A549 treated with CORT108297 at 1 μM for 4 hours (cell line): ENCODE results near the gene CCDC28A. TPM values are rescaled to one million over a fixed set of nuclear protein-coding genes. Genes with fewer than 3 reads are reported as not detected.

Experiments
- total RNA-seq: library from RNA; stranded (reverse); fragments of 200-300 nt; extraction: Qiagen RNA extraction; gene quantifications from 5 replicates; pipeline ENCODE4 v1.2.3, GENCODE V29; 2022

CCDC28A gene
- 12.2 to 13.5 TPM (median 12.9 TPM) in 5 replicates for total RNA-seq

DNA sequence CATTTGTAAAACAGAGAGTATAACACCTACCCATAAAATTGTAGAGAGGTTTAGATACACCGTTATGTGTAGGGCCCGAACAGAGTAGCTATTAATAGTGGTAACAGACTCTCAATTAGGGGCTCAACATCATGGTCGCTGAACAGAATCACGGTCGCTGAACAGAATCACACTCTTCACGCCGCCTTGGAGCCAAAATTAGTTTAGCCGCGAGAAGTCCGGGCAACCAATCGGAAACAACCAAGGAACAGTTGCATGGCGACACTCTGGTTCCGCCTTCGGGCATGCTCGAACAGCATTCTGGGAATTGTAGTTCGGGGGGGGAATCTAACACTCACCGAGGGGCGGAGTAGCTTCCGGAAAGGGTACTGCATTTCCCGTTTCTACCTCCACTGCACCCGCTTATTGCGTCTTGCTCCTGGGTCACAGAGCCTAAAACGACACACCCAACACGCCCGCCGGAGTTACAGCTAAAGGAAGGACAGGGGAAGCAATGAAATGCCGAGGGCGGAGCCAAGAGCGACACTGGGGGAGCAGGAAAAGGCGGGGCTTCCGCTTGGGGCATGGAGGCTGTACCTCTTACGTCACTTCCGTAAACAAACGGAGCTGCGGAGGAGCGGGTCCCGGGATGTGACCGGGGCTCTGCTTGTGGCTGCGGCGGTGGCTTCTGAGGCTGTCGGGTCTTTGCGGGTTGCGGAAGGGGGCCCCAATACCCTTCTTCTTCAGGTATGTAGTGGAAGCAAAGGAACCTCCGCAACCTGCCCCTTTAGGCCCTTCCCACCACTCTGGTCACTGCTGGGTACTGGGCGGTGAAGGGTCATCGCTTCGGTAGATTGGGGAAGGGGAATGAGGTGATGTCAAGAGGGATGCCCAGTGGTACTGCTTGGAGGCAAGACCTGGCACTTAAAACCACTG is at the start of gene CCDC28A:
CCDC28A (plus strand) TSS at position 593 of the 915 bp plus-strand sequence. CDS start 2,352 bp downstream, outside the sequence.

DNA sequence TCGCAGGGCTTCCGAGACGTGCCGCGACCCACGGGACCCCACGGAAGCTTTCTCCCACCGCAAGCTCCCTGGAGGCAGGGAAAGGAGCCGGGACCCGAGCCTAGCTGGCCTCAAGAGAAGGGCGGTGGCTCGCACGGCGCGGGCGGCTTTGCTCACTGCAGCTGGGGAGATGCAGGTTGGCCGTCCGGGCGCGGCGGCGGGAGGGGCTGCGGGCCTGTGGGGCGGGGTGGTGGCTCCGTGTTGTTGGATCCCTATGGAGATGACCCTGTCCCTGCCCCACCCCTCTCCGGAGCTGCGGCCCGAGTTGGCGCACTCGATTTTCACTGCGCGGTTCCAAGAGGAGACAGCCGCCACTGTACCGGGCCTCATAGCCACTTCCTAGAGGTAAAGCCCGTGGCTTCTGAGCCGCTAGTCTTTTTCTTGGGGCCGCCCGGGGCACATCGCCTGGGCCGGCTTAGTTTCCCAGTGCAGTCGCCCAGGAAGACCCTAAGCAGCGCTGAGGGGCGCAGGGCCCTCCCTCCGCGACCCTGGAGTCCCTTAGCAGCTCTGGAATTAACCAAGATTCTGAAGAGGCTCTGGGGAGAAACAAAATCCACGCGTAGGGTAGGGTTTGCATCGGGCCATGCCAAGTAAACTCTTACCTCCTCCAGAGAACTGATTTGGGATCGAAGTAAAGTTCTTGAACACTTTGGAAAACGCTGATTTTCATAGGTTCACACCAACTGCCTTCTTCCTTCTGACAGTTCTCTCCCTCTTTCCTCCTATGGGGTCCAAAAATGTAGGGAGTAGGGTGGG is 22.4 kb downstream of the CCDC28A start, which contains the start of gene ECT2L:
ECT2L (plus strand) TSS at position 279 of the 795 bp plus-strand sequence. CDS start 17,188 bp downstream, outside the sequence.

Other genes with a start within 250 kb of the CCDC28A start
- not detected in 5 replicates for gene ECT2L, start 22.3 kb downstream of the CCDC28A start, total RNA-seq
- gene REPS1, start 214.5 kb downstream of the CCDC28A start, total RNA-seq = 20.0 to 24.7 TPM (median 20.5 TPM) in 5 replicates